OCI-LY3 (cell line): Measurements from ENCODE around the gene PJVK.

Experiments used
- CTCF ChIP-seq: fragments of 200-600, 300-600 bp; sonication (generic); IDR thresholded peaks from 2 replicates; pipeline ENCODE4 v1.5.1; 2014; ENCODE audit warnings: antibody characterized with exemption, low read length, low read depth
- EZH2phosphoT487 ChIP-seq: fragments of 200-600 bp; shearing (Covaris generic); IDR thresholded peaks from 2 replicates; pipeline ENCODE4 v1.6.1; 2018; ENCODE audit warnings: antibody characterized with exemption, mixed run types, low read depth

GRCh38 chr2:178452870-178453269, 1.7 kb downstream of the PJVK start:
- TF ChIP-seq CTCF (no peak), EZH2phosphoT487 (no peak)
